ENCODE data around the gene MED28. TPM values are rescaled to one million over a fixed set of nuclear protein-coding genes. Genes with fewer than 3 reads are reported as not detected.

The MED28 gene
- total RNA-seq, 1 donor from 2014 or later = 113 TPM

DNA sequence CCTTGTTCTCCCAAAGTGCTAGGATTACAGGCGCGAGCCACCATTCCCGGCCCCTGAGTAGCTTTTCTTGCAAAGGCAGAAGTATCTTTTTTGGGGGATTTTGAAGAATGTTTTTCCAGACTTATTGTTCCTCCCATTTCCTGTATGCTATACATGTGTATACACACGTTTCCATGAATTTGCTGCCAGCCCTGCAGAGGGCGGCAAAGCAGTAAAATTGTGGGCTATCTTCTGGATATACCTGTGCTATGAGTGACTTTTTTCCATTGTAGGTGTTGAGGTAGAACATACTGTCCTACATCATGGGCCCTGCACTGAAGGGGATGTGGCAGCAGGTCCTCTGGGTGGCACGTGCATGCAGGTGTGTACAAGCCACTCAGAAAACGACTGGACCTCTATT, 16.9 kb upstream of the MED28 start:
- Mint-ChIP-seq H3K27ac (no peak overlapping the region), H3K36me3 (peaks cover 28% of the 10 kb centered on the region), H3K27me3 (ENCODE audit: low read depth) (no peaks in the 10 kb centered on the region), H3K9me3 (no peaks in the 10 kb centered on the region), H3K4me3 (no peak overlapping the region), H3K4me1 (no peaks in the 10 kb centered on the region)
- TF ChIP-seq CTCF (IDR thresholded peaks at IDR 0.05; ENCODE audit: unreplicated experiment) = peak; percentile 13
- DNase-seq (ENCODE audit: low spot score in 2 of 2, unreplicated experiment in 2 of 2) = no peak

- no peaks in the 10 kb centered on the region for H3K9me3 Mint-ChIP-seq
- no peak overlapping the region for H3K4me3 Mint-ChIP-seq
- no peaks in the 10 kb centered on the region for H3K27me3 Mint-ChIP-seq (ENCODE audit: low read depth)
- no peak overlapping the region for H3K27ac Mint-ChIP-seq
- no peaks in the 10 kb centered on the region for H3K4me1 Mint-ChIP-seq
- peaks cover 24% of the 10 kb centered on the region for H3K36me3 Mint-ChIP-seq
- TF ChIP-seq CTCF (IDR thresholded peaks at IDR 0.05; ENCODE audit: unreplicated experiment) = no peak
- DNase-seq (ENCODE audit: low spot score in 2 of 2, unreplicated experiment in 2 of 2) = no peak
Observed at GRCh38 chr4:17599826-17600225, 14.6 kb upstream of the MED28 start.

DNA sequence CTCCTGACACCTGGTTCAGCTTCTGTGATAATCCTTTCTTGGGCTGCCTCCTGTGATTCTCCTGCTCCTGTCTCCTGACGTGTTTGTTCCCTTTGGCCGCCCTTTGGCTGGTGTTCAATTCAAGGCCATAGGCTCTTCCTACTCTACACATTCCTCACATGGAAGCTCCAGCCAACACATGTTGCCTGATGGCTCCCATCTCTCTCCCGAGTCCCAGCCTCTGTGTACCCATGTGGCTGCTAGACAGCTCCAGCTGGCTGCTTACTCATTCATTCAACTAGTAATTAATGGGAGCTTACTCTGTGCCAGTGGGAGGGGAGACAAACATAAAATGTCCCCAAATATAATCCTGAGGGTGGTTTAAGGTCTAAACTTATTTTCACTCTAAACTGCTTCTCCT, 9.2 kb upstream of the MED28 start:
- TF ChIP-seq CTCF (IDR thresholded peaks at IDR 0.05; ENCODE audit: unreplicated experiment) = no peak
- no peak for DNase-seq (ENCODE audit: low spot score in 2 of 2, unreplicated experiment in 2 of 2)
- no peak overlapping the region for H3K27ac Mint-ChIP-seq
- H3K27me3 Mint-ChIP-seq (ENCODE audit: low read depth) = no peaks in the 10 kb centered on the region
- no peak overlapping the region for H3K4me3 Mint-ChIP-seq
- H3K4me1 Mint-ChIP-seq = no peaks in the 10 kb centered on the region
- peaks cover 13% of the 10 kb centered on the region for H3K36me3 Mint-ChIP-seq
- no peaks in the 10 kb centered on the region for H3K9me3 Mint-ChIP-seq

DNA sequence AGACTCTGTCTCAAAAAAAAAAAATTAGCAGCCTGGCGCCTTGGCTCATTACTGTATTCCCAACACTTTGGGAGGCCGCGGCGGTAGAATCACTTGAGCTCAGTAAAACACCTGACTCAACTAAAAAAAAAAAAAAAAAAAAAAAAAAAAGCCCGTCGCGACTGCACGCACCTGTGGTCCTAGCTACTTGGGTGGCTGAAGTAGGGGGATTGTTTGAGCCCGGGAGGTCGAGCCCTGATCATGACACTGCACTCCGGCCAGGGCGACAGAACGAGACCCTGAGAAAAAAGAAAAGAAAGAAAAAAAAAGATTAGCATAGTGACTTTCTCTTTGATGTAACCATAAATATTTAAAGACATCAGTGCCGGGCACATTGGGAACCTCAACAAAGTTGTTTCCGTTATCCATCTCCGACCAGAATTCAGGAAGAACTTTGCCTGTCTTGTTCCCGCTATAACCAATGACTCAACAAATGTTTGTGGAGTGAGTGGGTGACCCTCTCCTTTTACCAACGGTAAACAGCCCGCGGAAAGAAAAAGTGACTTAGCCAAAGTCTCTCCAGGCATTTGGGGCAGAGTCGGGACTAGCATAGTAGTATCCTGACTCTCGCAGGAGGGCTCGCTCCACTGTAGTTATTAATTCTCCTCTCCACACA, 553 bp upstream of the MED28 start:
- H3K4me1 Mint-ChIP-seq = peaks cover 23% of the 10 kb centered on the region
- H3K27ac Mint-ChIP-seq = peak overlapping the region; percentile 98
- TF ChIP-seq CTCF (IDR thresholded peaks at IDR 0.05; ENCODE audit: unreplicated experiment) = no peak
- H3K36me3 Mint-ChIP-seq = peaks cover 3% of the 10 kb centered on the region
- DNase-seq (ENCODE audit: low spot score in 2 of 2, unreplicated experiment in 2 of 2) = no peak
- H3K27me3 Mint-ChIP-seq (ENCODE audit: low read depth) = no peaks in the 10 kb centered on the region
- H3K9me3 Mint-ChIP-seq = no peaks in the 10 kb centered on the region
- peak overlapping the region; percentile 99 for H3K4me3 Mint-ChIP-seq

- Mint-ChIP-seq H3K36me3 (peaks cover 12% of the 10 kb centered on the region), H3K9me3 (no peaks in the 10 kb centered on the region), H3K4me3 (peak overlapping the region; percentile 49), H3K27me3 (ENCODE audit: low read depth) (no peaks in the 10 kb centered on the region), H3K4me1 (peaks cover 25% of the 10 kb centered on the region), H3K27ac (peak overlapping the region; percentile 49)
- TF ChIP-seq CTCF (IDR thresholded peaks at IDR 0.05; ENCODE audit: unreplicated experiment) = no peak
- DNase-seq (ENCODE audit: low spot score in 2 of 2, unreplicated experiment in 2 of 2) = no peak
Observed at GRCh38 chr4:17616283-17616682, 1.8 kb downstream of the MED28 start.

GRCh38 chr4:17618926-17619325, 4.5 kb downstream of the MED28 start:
- Mint-ChIP-seq H3K27me3 (ENCODE audit: low read depth) (no peaks in the 10 kb centered on the region), H3K27ac (no peak overlapping the region), H3K4me1 (peaks cover 23% of the 10 kb centered on the region), H3K36me3 (peaks cover 29% of the 10 kb centered on the region), H3K4me3 (no peak overlapping the region), H3K9me3 (no peaks in the 10 kb centered on the region)
- no peak for TF ChIP-seq CTCF (IDR thresholded peaks at IDR 0.05; ENCODE audit: unreplicated experiment)
- DNase-seq (ENCODE audit: low spot score in 2 of 2, unreplicated experiment in 2 of 2) = no peak
